Medulla oblongata (tissue), 1 donor: ENCODE results near the gene EPN1.

Experiments used
- DNase-seq: peaks from one replicate; pipeline ENCODE4 v3.0.0-alpha.2; 2015; ENCODE audit errors: extremely low spot score

Gene EPN1

GRCh38 chr19:55674841-55675660 is at the start of gene EPN1:
TSS of gene EPN1 (plus strand) at chr19:55675226. CDS start at chr19:55678628, 3,402 bp downstream.
- DNase-seq: peak; percentile 96

- no peak for DNase-seq
Measured at GRCh38 chr19:55626350-55626749, 48.7 kb upstream of the EPN1 start.

- DNase-seq: peak; percentile 97
Measured at GRCh38 chr19:55632463-55632834, 42.6 kb upstream of the EPN1 start.

- DNase-seq: no peak
Measured at GRCh38 chr19:55633861-55634260, 41.2 kb upstream of the EPN1 start.

GRCh38 chr19:55635334-55635717 is 39.7 kb upstream of the EPN1 start:
- DNase-seq: no peak

- DNase-seq: peak; percentile 1
Measured at GRCh38 chr19:55635856-55636440, 39.1 kb upstream of the EPN1 start.

GRCh38 chr19:55636723-55637122 is 38.3 kb upstream of the EPN1 start:
- DNase-seq: no peak

- no peak for DNase-seq
Measured at GRCh38 chr19:55637534-55637933, 37.5 kb upstream of the EPN1 start.

- DNase-seq: peak; percentile 8
Measured at GRCh38 chr19:55638864-55639359, 36.1 kb upstream of the EPN1 start.

- peak; percentile 52 for DNase-seq
Measured at GRCh38 chr19:55640043-55640576, 34.9 kb upstream of the EPN1 start.

- DNase-seq: peak; percentile 54
Measured at GRCh38 chr19:55640577-55641425, 34.2 kb upstream of the EPN1 start, which contains the start of gene ZNF580. TSS of gene ZNF580 (plus strand) at chr19:55641002. CDS start at chr19:55642509, 1,507 bp downstream.

- peak; percentile 19 for DNase-seq
Measured at GRCh38 chr19:55641426-55642152, 33.4 kb upstream of the EPN1 start.

- DNase-seq: peak; percentile 19
Measured at GRCh38 chr19:55642153-55643002, 32.6 kb upstream of the EPN1 start.

- peak; percentile 58 for DNase-seq
Measured at GRCh38 chr19:55643003-55643886, 31.8 kb upstream of the EPN1 start, which contains the start of gene ZNF581. TSS of gene ZNF581 (plus strand) at chr19:55643649. CDS start at chr19:55644572, 923 bp downstream.

GRCh38 chr19:55643887-55644176 is 31.2 kb upstream of the EPN1 start:
- no peak for DNase-seq

- no peak for DNase-seq
Measured at GRCh38 chr19:55644191-55644833, 30.7 kb upstream of the EPN1 start.

- no peak for DNase-seq
Measured at GRCh38 chr19:55644842-55645511, 30.0 kb upstream of the EPN1 start.

- DNase-seq: no peak
Measured at GRCh38 chr19:55645512-55645881, 29.5 kb upstream of the EPN1 start.
